ENCODE data around the gene VPS13A. TPM values are rescaled to one million over a fixed set of nuclear protein-coding genes. Genes with fewer than 3 reads are reported as not detected.

The VPS13A gene
- polyA plus RNA-seq, 1 donor from 2014 or later = 20.6 TPM

GRCh38 chr9:77449240-77450084 is 272.1 kb downstream of the VPS13A start:
- Histone ChIP-seq H3K27ac (ENCODE audit: low read length) (no peak overlapping the region), H3K9ac (ENCODE audit: low read length) (no peak overlapping the region), H4K20me1 (ENCODE audit: insufficient read depth) (no peaks in the 10 kb centered on the region), H3K36me3 (ENCODE audit: insufficient read depth, low read length) (no peaks in the 10 kb centered on the region), H3K9me2 (ENCODE audit: insufficient read depth, low read length) (no peaks in the 10 kb centered on the region), H3K9me3 (ENCODE audit: low read length) (no peaks in the 10 kb centered on the region), H3K4me3 (ENCODE audit: low read length) (no peak overlapping the region), H3F3A (ENCODE audit: insufficient read depth, low read length, poor library complexity, severe bottlenecking) (no peaks in the 10 kb centered on the region), H2AFZ (ENCODE audit: low read depth, low read length) (no peak overlapping the region), H3K79me2 (replicated peaks; ENCODE audit: insufficient read depth, low read length) (no peaks in the 10 kb centered on the region), H3K4me2 (ENCODE audit: low read length) (no peak overlapping the region), H3K27me3 (ENCODE audit: insufficient read depth, low read depth, low read length) (no peaks in the 10 kb centered on the region)
- TF ChIP-seq TAF1 (IDR thresholded peaks at IDR 0.05; ENCODE audit: low read depth) (no peak), RAD21 (conservative IDR thresholded peaks at IDR 0.05) (no peak), MXI1 (conservative IDR thresholded peaks at IDR 0.05; ENCODE audit: poor library complexity, severe bottlenecking) (no peak), CTCF (IDR thresholded peaks at IDR 0.05; ENCODE audit: poor library complexity, severe bottlenecking) (peak; percentile 8), REST (IDR thresholded peaks at IDR 0.05; ENCODE audit: borderline replicate concordance) (no peak), EP300 (conservative IDR thresholded peaks at IDR 0.05; ENCODE audit: poor library complexity, severe bottlenecking) (no peak)

GRCh38 chr9:77450085-77450475 is 272.7 kb downstream of the VPS13A start:
- Histone ChIP-seq H3K4me2 (ENCODE audit: low read length) (no peak overlapping the region), H3F3A (ENCODE audit: insufficient read depth, low read length, poor library complexity, severe bottlenecking) (no peaks in the 10 kb centered on the region), H3K9me3 (ENCODE audit: low read length) (no peaks in the 10 kb centered on the region), H3K36me3 (ENCODE audit: insufficient read depth, low read length) (no peaks in the 10 kb centered on the region), H4K20me1 (ENCODE audit: insufficient read depth) (no peaks in the 10 kb centered on the region), H3K9ac (ENCODE audit: low read length) (no peak overlapping the region), H3K27ac (ENCODE audit: low read length) (no peak overlapping the region), H3K9me2 (ENCODE audit: insufficient read depth, low read length) (no peaks in the 10 kb centered on the region), H3K4me3 (ENCODE audit: low read length) (no peak overlapping the region), H3K79me2 (replicated peaks; ENCODE audit: insufficient read depth, low read length) (no peaks in the 10 kb centered on the region), H3K27me3 (ENCODE audit: insufficient read depth, low read depth, low read length) (no peaks in the 10 kb centered on the region), H2AFZ (ENCODE audit: low read depth, low read length) (no peak overlapping the region)
- no peak for TF ChIP-seq POLR2AphosphoS5 (IDR thresholded peaks at IDR 0.05)
- no peak for TF ChIP-seq REST (IDR thresholded peaks at IDR 0.05; ENCODE audit: borderline replicate concordance)
- no peak for TF ChIP-seq TAF1 (IDR thresholded peaks at IDR 0.05; ENCODE audit: low read depth)
- no peak for TF ChIP-seq EZH2 (IDR thresholded peaks at IDR 0.05; ENCODE audit: borderline replicate concordance, insufficient read depth, low read length, poor library complexity, severe bottlenecking)
- no peak for TF ChIP-seq EP300 (conservative IDR thresholded peaks at IDR 0.05; ENCODE audit: poor library complexity, severe bottlenecking)
- TF ChIP-seq RAD21 (conservative IDR thresholded peaks at IDR 0.05) = no peak
- TF ChIP-seq MXI1 (conservative IDR thresholded peaks at IDR 0.05; ENCODE audit: poor library complexity, severe bottlenecking) = no peak
- no peak for TF ChIP-seq CTCF (IDR thresholded peaks at IDR 0.05; ENCODE audit: poor library complexity, severe bottlenecking)
- TF ChIP-seq SMC3 (conservative IDR thresholded peaks at IDR 0.05; ENCODE audit: poor library complexity) = no peak

Data from neural cell (in vitro differentiated cells).